ENCODE data around the gene CARMIL1. TPM values are rescaled to one million over a fixed set of nuclear protein-coding genes. Genes with fewer than 3 reads are reported as not detected.

Gene CARMIL1
- total and polyA plus RNA-seq, 4 donors, result 22.3 to 33.9 (median 31.6) TPM

DNA sequence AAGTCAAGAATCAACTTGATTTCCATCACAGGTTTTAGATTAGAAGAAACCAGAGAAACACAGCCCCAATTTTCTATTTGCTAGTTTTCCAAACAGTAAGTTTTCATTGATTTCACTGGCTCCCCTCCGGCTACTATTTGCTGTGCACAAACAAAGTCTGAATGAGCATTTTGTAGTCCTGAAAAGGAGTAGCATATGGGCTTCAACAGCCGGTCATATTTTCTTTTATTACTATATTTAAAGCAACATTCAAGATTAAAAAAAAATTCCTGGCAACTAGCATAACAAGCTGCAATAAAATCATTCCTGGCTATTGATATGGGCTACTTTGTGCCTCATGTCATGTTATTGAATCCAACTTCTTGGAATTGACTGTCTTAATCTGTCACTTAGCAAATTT lies 48.3 kb downstream of the CARMIL1 start:
- intact Hi-C loops (cut with DNase I), result no loop called here
- H3K27me3 ChIP-seq (ENCODE audit: control insufficient read depth in 1 of 2, insufficient read depth in 2 of 2, low read length in 1 of 2), result no peaks in the 10 kb centered on the region
- ATAC-seq (ENCODE audit: low FRiP score) (no peak), DNase-seq (no peak)
- peaks cover 11 to 26% of the 10 kb centered on the region in 2 donors for H3K4me1 ChIP-seq (ENCODE audit: control insufficient read depth in 1 of 2, insufficient read depth in 2 of 2, low read length in 2 of 2)
- H3K9me3 ChIP-seq (ENCODE audit: control insufficient read depth, low read length), result no peaks in the 10 kb centered on the region
- whole genome bisulfite sequencing, 2 donors, result 41 to 45% methylated on average over 2 of the region's 2 CpGs
- no peak overlapping the region for H3K4me3 ChIP-seq (ENCODE audit: low read length in 2 of 2)
- no peaks in the 10 kb centered on the region for H3K36me3 ChIP-seq (ENCODE audit: control insufficient read depth in 1 of 2, insufficient read depth in 2 of 2, low read length in 1 of 2)
- peak overlapping the region in 1 of 2 donors; percentile 33 for H3K27ac ChIP-seq (ENCODE audit: low read depth in 1 of 2, low read length in 2 of 2)

DNA sequence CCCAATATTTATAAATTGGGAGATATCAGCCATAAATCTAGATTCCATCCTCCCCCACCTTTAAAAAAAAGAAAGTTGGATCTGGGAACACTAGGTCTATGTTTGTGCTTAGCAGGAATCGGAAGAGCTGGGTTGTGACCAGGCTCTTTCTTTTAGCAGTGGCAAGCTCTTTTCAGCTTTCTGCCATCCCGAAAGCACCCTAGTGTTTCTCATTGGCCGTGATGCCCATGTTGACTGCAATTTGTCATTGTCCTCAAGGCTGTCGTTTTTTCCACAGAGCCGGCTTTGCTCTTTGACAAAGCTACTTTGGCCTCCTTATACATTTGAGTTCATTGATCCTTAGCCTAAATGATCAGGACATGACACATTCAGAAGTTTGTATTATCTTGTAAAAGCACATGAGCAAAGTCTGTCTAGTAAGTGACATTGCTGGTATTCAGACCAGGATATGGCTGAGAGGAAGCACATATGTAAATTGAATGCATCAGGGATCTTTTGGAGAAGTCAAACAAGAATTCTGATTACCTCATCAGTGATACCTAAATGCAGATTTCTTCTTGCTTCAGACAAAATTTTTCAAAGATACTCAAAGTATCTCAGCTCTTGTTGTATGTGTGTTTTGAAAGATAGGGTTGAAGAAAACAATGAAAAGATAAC lies 50.1 kb downstream of the CARMIL1 start:
- Histone ChIP-seq H3K27ac (ENCODE audit: low read depth in 1 of 2, low read length in 2 of 2) (no peak overlapping the region), H3K27me3 (ENCODE audit: control insufficient read depth in 1 of 2, insufficient read depth in 2 of 2, low read length in 1 of 2) (no peaks in the 10 kb centered on the region), H3K4me1 (ENCODE audit: control insufficient read depth in 1 of 2, insufficient read depth in 2 of 2, low read length in 2 of 2) (peaks cover 10 to 29% of the 10 kb centered on the region in 2 donors), H3K4me3 (ENCODE audit: low read length in 2 of 2) (no peak overlapping the region), H3K36me3 (ENCODE audit: control insufficient read depth in 1 of 2, insufficient read depth in 2 of 2, low read length in 1 of 2) (no peaks in the 10 kb centered on the region), H3K9me3 (ENCODE audit: control insufficient read depth, low read length) (no peaks in the 10 kb centered on the region)
- intact Hi-C loops (cut with DNase I), result no loop called here
- ATAC-seq (ENCODE audit: low FRiP score), result no peak
- DNase-seq, result no peak
- 57 to 61% methylated on average over 5 of the region's 5 CpGs for WGBS, 2 donors

DNA sequence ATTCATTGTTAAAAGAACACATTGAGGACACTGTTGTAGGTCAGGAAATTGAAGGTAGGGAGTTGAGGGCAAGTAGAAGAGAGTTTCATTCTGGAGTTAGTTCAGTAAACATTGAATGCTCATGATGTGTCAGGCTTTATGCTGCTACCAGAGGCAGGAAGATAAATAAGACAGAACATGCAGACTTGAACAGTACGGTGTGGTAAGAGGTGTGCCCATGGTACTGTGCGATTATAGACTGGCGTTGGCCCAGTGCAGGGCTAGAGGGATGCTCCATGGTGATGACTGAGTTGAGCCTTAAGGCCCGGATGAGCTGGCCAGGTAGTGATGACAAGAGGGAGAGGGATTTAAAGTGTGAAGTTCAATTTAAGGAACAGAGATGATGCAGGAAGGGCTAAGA lies 50.8 kb downstream of the CARMIL1 start:
- ATAC-seq (ENCODE audit: low FRiP score) (no peak), DNase-seq (no peak)
- no peaks in the 10 kb centered on the region for H3K36me3 ChIP-seq (ENCODE audit: control insufficient read depth in 1 of 2, insufficient read depth in 2 of 2, low read length in 1 of 2)
- intact Hi-C loops (cut with DNase I), result no loop called here
- no peaks in the 10 kb centered on the region for H3K27me3 ChIP-seq (ENCODE audit: control insufficient read depth in 1 of 2, insufficient read depth in 2 of 2, low read length in 1 of 2)
- H3K4me1 ChIP-seq (ENCODE audit: control insufficient read depth in 1 of 2, insufficient read depth in 2 of 2, low read length in 2 of 2), result peaks cover 10 to 25% of the 10 kb centered on the region in 2 donors
- H3K4me3 ChIP-seq (ENCODE audit: low read length in 2 of 2), result no peak overlapping the region
- WGBS, 2 donors, result 96% methylated on average over 4 of the region's 4 CpGs
- H3K9me3 ChIP-seq (ENCODE audit: control insufficient read depth, low read length), result no peaks in the 10 kb centered on the region
- no peak overlapping the region for H3K27ac ChIP-seq (ENCODE audit: low read depth in 1 of 2, low read length in 2 of 2)

GRCh38 chr6:25330796-25331685 lies 51.9 kb downstream of the CARMIL1 start:
- DNase-seq, result no peak
- no peak for ATAC-seq (ENCODE audit: low FRiP score)
- WGBS, 2 donors, result 90 to 91% methylated on average over 5 of the region's 5 CpGs

DNA sequence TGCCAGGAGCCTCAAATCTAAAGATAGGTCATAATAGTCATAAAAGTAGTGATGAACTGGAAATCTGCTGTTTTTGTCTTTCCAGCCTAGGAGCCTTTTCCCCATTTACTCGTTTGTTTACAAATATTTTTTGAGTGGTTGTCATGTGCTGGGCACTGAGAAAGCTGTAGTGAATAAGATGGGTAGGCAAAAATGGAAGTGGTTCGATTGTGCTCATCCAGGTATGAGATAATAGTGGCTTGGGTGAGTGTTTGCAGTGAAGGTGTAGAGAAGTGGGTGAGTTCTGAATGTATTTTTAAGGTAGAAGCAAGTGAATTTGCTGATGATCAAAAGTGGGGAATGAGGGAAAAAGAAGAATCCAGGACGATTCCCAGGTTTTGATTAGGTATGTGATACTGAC lies 53.0 kb downstream of the CARMIL1 start:
- 81 to 84% methylated on average over 3 of the region's 3 CpGs for WGBS, 2 donors
- DNase-seq (no peak), ATAC-seq (ENCODE audit: low FRiP score) (no peak)
- intact Hi-C loops (cut with DNase I), result no loop called here
- peaks cover 8 to 26% of the 10 kb centered on the region in 2 donors for H3K4me1 ChIP-seq (ENCODE audit: control insufficient read depth in 1 of 2, insufficient read depth in 2 of 2, low read length in 2 of 2)
- no peaks in the 10 kb centered on the region for H3K9me3 ChIP-seq (ENCODE audit: control insufficient read depth, low read length)
- H3K27ac ChIP-seq (ENCODE audit: low read depth in 1 of 2, low read length in 2 of 2), result no peak overlapping the region
- no peak overlapping the region for H3K4me3 ChIP-seq (ENCODE audit: low read length in 2 of 2)
- H3K27me3 ChIP-seq (ENCODE audit: control insufficient read depth in 1 of 2, insufficient read depth in 2 of 2, low read length in 1 of 2), result no peaks in the 10 kb centered on the region
- H3K36me3 ChIP-seq (ENCODE audit: control insufficient read depth in 1 of 2, insufficient read depth in 2 of 2, low read length in 1 of 2), result no peaks in the 10 kb centered on the region

More at GRCh38 chr6:25330796-25331685, 51.9 kb downstream of the CARMIL1 start:
- peaks cover 10 to 26% of the 10 kb centered on the region in 2 donors for H3K4me1 ChIP-seq (ENCODE audit: control insufficient read depth in 1 of 2, insufficient read depth in 2 of 2, low read length in 2 of 2)
- no peaks in the 10 kb centered on the region for H3K27me3 ChIP-seq (ENCODE audit: control insufficient read depth in 1 of 2, insufficient read depth in 2 of 2, low read length in 1 of 2)
- no peak overlapping the region for H3K4me3 ChIP-seq (ENCODE audit: low read length in 2 of 2)
- intact Hi-C loops (cut with DNase I), result no loop called here
- no peaks in the 10 kb centered on the region for H3K36me3 ChIP-seq (ENCODE audit: control insufficient read depth in 1 of 2, insufficient read depth in 2 of 2, low read length in 1 of 2)
- no peak overlapping the region for H3K27ac ChIP-seq (ENCODE audit: low read depth in 1 of 2, low read length in 2 of 2)
- H3K9me3 ChIP-seq (ENCODE audit: control insufficient read depth, low read length), result no peaks in the 10 kb centered on the region

GRCh38 chr6:25332655-25333071 lies 53.5 kb downstream of the CARMIL1 start:
- H3K27ac ChIP-seq (ENCODE audit: low read depth in 1 of 2, low read length in 2 of 2), result no peak overlapping the region
- no peaks in the 10 kb centered on the region for H3K36me3 ChIP-seq (ENCODE audit: control insufficient read depth in 1 of 2, insufficient read depth in 2 of 2, low read length in 1 of 2)
- no peak overlapping the region for H3K4me3 ChIP-seq (ENCODE audit: low read length in 2 of 2)
- intact Hi-C loops (cut with DNase I), result no loop called here
- peak; percentile 41 for ATAC-seq (ENCODE audit: low FRiP score)
- no peaks in the 10 kb centered on the region for H3K9me3 ChIP-seq (ENCODE audit: control insufficient read depth, low read length)
- no peaks in the 10 kb centered on the region for H3K27me3 ChIP-seq (ENCODE audit: control insufficient read depth in 1 of 2, insufficient read depth in 2 of 2, low read length in 1 of 2)
- peaks cover 8 to 26% of the 10 kb centered on the region in 2 donors for H3K4me1 ChIP-seq (ENCODE audit: control insufficient read depth in 1 of 2, insufficient read depth in 2 of 2, low read length in 2 of 2)
- DNase-seq, result no peak
- 54 to 55% methylated on average over 5 of the region's 5 CpGs for WGBS, 2 donors

GRCh38 chr6:25333471-25333870 lies 54.3 kb downstream of the CARMIL1 start:
- Histone ChIP-seq H3K4me1 (ENCODE audit: control insufficient read depth in 1 of 2, insufficient read depth in 2 of 2, low read length in 2 of 2) (peaks cover 5 to 20% of the 10 kb centered on the region in 2 donors), H3K9me3 (ENCODE audit: control insufficient read depth, low read length) (no peaks in the 10 kb centered on the region), H3K4me3 (ENCODE audit: low read length in 2 of 2) (no peak overlapping the region), H3K36me3 (ENCODE audit: control insufficient read depth in 1 of 2, insufficient read depth in 2 of 2, low read length in 1 of 2) (no peaks in the 10 kb centered on the region), H3K27me3 (ENCODE audit: control insufficient read depth in 1 of 2, insufficient read depth in 2 of 2, low read length in 1 of 2) (no peaks in the 10 kb centered on the region), H3K27ac (ENCODE audit: low read depth in 1 of 2, low read length in 2 of 2) (no peak overlapping the region)
- DNase-seq (no peak), ATAC-seq (ENCODE audit: low FRiP score) (no peak)
- 90 to 95% methylated on average over 3 of the region's 3 CpGs for WGBS, 2 donors
- intact Hi-C loops (cut with DNase I), result no loop called here

GRCh38 chr6:25334793-25335192 lies 55.6 kb downstream of the CARMIL1 start:
- H3K4me1 ChIP-seq (ENCODE audit: control insufficient read depth in 1 of 2, insufficient read depth in 2 of 2, low read length in 2 of 2), result peaks cover 8 to 20% of the 10 kb centered on the region in 2 donors
- H3K27ac ChIP-seq (ENCODE audit: low read depth in 1 of 2, low read length in 2 of 2), result no peak overlapping the region
- 84 to 88% methylated on average over 4 of the region's 4 CpGs for WGBS, 2 donors

More at GRCh38 chr6:25334793-25335192, 55.6 kb downstream of the CARMIL1 start:
- H3K27me3 ChIP-seq (ENCODE audit: control insufficient read depth in 1 of 2, insufficient read depth in 2 of 2, low read length in 1 of 2), result no peaks in the 10 kb centered on the region
- ATAC-seq (ENCODE audit: low FRiP score) (no peak), DNase-seq (no peak)
- H3K9me3 ChIP-seq (ENCODE audit: control insufficient read depth, low read length), result no peaks in the 10 kb centered on the region
- H3K36me3 ChIP-seq (ENCODE audit: control insufficient read depth in 1 of 2, insufficient read depth in 2 of 2, low read length in 1 of 2), result no peaks in the 10 kb centered on the region
- no peak overlapping the region for H3K4me3 ChIP-seq (ENCODE audit: low read length in 2 of 2)
- intact Hi-C loops (cut with DNase I), result no loop called here

All from aorta (tissue), 5 donors.